Stimulated activated memory B cell treated with anti-CD40 and anti-IgM and Interleukin-4, amounts not matched to agents 10 μg/mL and 1 μg/mL and 100 μg/mL, for 72 hours (primary cell): ENCODE measurements around the gene HIBCH.
"Not testable (repeated sequence)": the region's sequence is repeated elsewhere in the genome, so short reads cannot be mapped to it uniquely, and the experiment has no call there.

ENCODE experiments used
- ATAC-seq: fragments of 150-1000 bp; cut with Tn5 transposase; 2 replicates; pipeline ENCODE4 v1.10.0; 2021
- H3K27ac Mint-ChIP-seq: one replicate; pipeline ENCODE4 v1.8.0; 2022; ENCODE audit warnings: mild to moderate bottlenecking, mixed read lengths
- H3K27me3 Mint-ChIP-seq: one replicate; pipeline ENCODE4 v1.8.0; 2022; ENCODE audit warnings: mixed read lengths
- H3K36me3 Mint-ChIP-seq: one replicate; pipeline ENCODE4 v1.8.0; 2022; ENCODE audit warnings: mixed read lengths
- H3K4me1 Mint-ChIP-seq: one replicate; pipeline ENCODE4 v1.8.0; 2022; ENCODE audit warnings: mixed read lengths
- H3K4me3 Mint-ChIP-seq: one replicate; pipeline ENCODE4 v1.8.0; 2022; ENCODE audit warnings: mild to moderate bottlenecking, moderate library complexity, mixed read lengths
- H3K9me3 Mint-ChIP-seq: one replicate; pipeline ENCODE4 v1.8.0; 2022; ENCODE audit warnings: mixed read lengths

Gene HIBCH

GRCh38 chr2:190255676-190256075, 64.0 kb downstream of the HIBCH start:
- H3K4me3 Mint-ChIP-seq = no peak overlapping the region
- H3K36me3 Mint-ChIP-seq = peaks cover 14% of the 10 kb centered on the region
- H3K27me3 Mint-ChIP-seq = no peaks in the 10 kb centered on the region
- peaks cover 5% of the 10 kb centered on the region for H3K9me3 Mint-ChIP-seq
- H3K27ac Mint-ChIP-seq = no peak overlapping the region
- H3K4me1 Mint-ChIP-seq = no peaks in the 10 kb centered on the region
- no peak for ATAC-seq

- Mint-ChIP-seq H3K27me3 (no peaks in the 10 kb centered on the region), H3K36me3 (peaks cover 18% of the 10 kb centered on the region), H3K27ac (no peak overlapping the region), H3K4me1 (no peaks in the 10 kb centered on the region), H3K4me3 (no peak overlapping the region), H3K9me3 (peaks cover 5% of the 10 kb centered on the region)
- ATAC-seq = no peak
Observed at GRCh38 chr2:190254063-190254850, 65.4 kb downstream of the HIBCH start.

GRCh38 chr2:190250421-190250820, 69.2 kb downstream of the HIBCH start:
- no peak for ATAC-seq
- Mint-ChIP-seq H3K4me3 (no peak overlapping the region), H3K36me3 (peaks cover 39% of the 10 kb centered on the region), H3K27ac (no peak overlapping the region), H3K27me3 (no peaks in the 10 kb centered on the region), H3K9me3 (no peaks in the 10 kb centered on the region), H3K4me1 (no peaks in the 10 kb centered on the region)

- Mint-ChIP-seq H3K36me3 (peaks cover 46% of the 10 kb centered on the region), H3K4me1 (no peaks in the 10 kb centered on the region), H3K27me3 (no peaks in the 10 kb centered on the region), H3K9me3 (peaks cover 6% of the 10 kb centered on the region), H3K27ac (no peak overlapping the region), H3K4me3 (no peak overlapping the region)
- no peak for ATAC-seq
Observed at GRCh38 chr2:190235551-190236075, 84.0 kb downstream of the HIBCH start.

GRCh38 chr2:190235101-190235500, 84.5 kb downstream of the HIBCH start:
- H3K27ac Mint-ChIP-seq = no peak overlapping the region
- no peaks in the 10 kb centered on the region for H3K4me1 Mint-ChIP-seq
- peaks cover 41% of the 10 kb centered on the region for H3K36me3 Mint-ChIP-seq
- no peaks in the 10 kb centered on the region for H3K27me3 Mint-ChIP-seq
- H3K4me3 Mint-ChIP-seq = no peak overlapping the region
- no peak for ATAC-seq
- H3K9me3 Mint-ChIP-seq = peaks cover 1% of the 10 kb centered on the region

GRCh38 chr2:190223989-190224388, 95.6 kb downstream of the HIBCH start:
- H3K4me1 Mint-ChIP-seq = peaks cover 23% of the 10 kb centered on the region
- H3K9me3 Mint-ChIP-seq, H3K27me3 Mint-ChIP-seq, H3K4me3 Mint-ChIP-seq, ATAC-seq, H3K27ac Mint-ChIP-seq: not testable (repeated sequence)
- H3K36me3 Mint-ChIP-seq = peaks cover 88% of the 10 kb centered on the region

GRCh38 chr2:190222745-190223144, 96.9 kb downstream of the HIBCH start:
- not testable (repeated sequence) for ATAC-seq, H3K27ac Mint-ChIP-seq, H3K27me3 Mint-ChIP-seq, H3K4me3 Mint-ChIP-seq, H3K9me3 Mint-ChIP-seq
- peaks cover 17% of the 10 kb centered on the region for H3K4me1 Mint-ChIP-seq
- peaks cover 82% of the 10 kb centered on the region for H3K36me3 Mint-ChIP-seq

GRCh38 chr2:190221429-190221828, 98.2 kb downstream of the HIBCH start:
- H3K9me3 Mint-ChIP-seq = peaks cover 4% of the 10 kb centered on the region
- no peak overlapping the region for H3K27ac Mint-ChIP-seq
- no peak for ATAC-seq
- H3K27me3 Mint-ChIP-seq = no peaks in the 10 kb centered on the region
- H3K4me1 Mint-ChIP-seq = peaks cover 8% of the 10 kb centered on the region
- no peak overlapping the region for H3K4me3 Mint-ChIP-seq
- peaks cover 72% of the 10 kb centered on the region for H3K36me3 Mint-ChIP-seq

GRCh38 chr2:190219186-190219585, 100.4 kb downstream of the HIBCH start:
- no peak for ATAC-seq
- H3K36me3 Mint-ChIP-seq = peaks cover 68% of the 10 kb centered on the region
- no peak overlapping the region for H3K27ac Mint-ChIP-seq
- peaks cover 4% of the 10 kb centered on the region for H3K9me3 Mint-ChIP-seq
- H3K4me3 Mint-ChIP-seq = no peak overlapping the region
- H3K4me1 Mint-ChIP-seq = peaks cover 9% of the 10 kb centered on the region
- H3K27me3 Mint-ChIP-seq = no peaks in the 10 kb centered on the region

- Mint-ChIP-seq H3K27me3 (no peaks in the 10 kb centered on the region), H3K9me3 (no peaks in the 10 kb centered on the region), H3K4me3 (no peak overlapping the region), H3K27ac (no peak overlapping the region), H3K36me3 (peaks cover 57% of the 10 kb centered on the region), H3K4me1 (peaks cover 9% of the 10 kb centered on the region)
- ATAC-seq = no peak
Observed at GRCh38 chr2:190217616-190218015, 102.0 kb downstream of the HIBCH start.

- Mint-ChIP-seq H3K27ac (no peak overlapping the region), H3K9me3 (no peaks in the 10 kb centered on the region), H3K4me3 (no peak overlapping the region), H3K4me1 (peaks cover 9% of the 10 kb centered on the region), H3K27me3 (no peaks in the 10 kb centered on the region), H3K36me3 (peaks cover 50% of the 10 kb centered on the region)
- no peak for ATAC-seq
Observed at GRCh38 chr2:190216829-190217228, 102.8 kb downstream of the HIBCH start.

GRCh38 chr2:190215620-190216019, 104.0 kb downstream of the HIBCH start:
- Mint-ChIP-seq H3K4me1 (peaks cover 9% of the 10 kb centered on the region), H3K27me3 (no peaks in the 10 kb centered on the region), H3K4me3 (no peak overlapping the region), H3K36me3 (peaks cover 42% of the 10 kb centered on the region), H3K27ac (peak overlapping the region; percentile 1), H3K9me3 (no peaks in the 10 kb centered on the region)
- no peak for ATAC-seq

- Mint-ChIP-seq H3K36me3 (peaks cover 35% of the 10 kb centered on the region), H3K4me1 (peaks cover 9% of the 10 kb centered on the region), H3K9me3 (no peaks in the 10 kb centered on the region), H3K4me3 (no peak overlapping the region), H3K27me3 (no peaks in the 10 kb centered on the region), H3K27ac (no peak overlapping the region)
- ATAC-seq = no peak
Observed at GRCh38 chr2:190214426-190215194, 105.0 kb downstream of the HIBCH start.

GRCh38 chr2:190213441-190214335, 105.9 kb downstream of the HIBCH start:
- H3K4me3 Mint-ChIP-seq = no peak overlapping the region

GRCh38 chr2:190210471-190210870, 109.2 kb downstream of the HIBCH start:
- H3K9me3 Mint-ChIP-seq = no peaks in the 10 kb centered on the region
- no peaks in the 10 kb centered on the region for H3K27me3 Mint-ChIP-seq
- no peak for ATAC-seq

More at GRCh38 chr2:190213441-190214335, 105.9 kb downstream of the HIBCH start:
- Mint-ChIP-seq H3K27ac (no peak overlapping the region), H3K36me3 (peaks cover 25% of the 10 kb centered on the region), H3K9me3 (no peaks in the 10 kb centered on the region), H3K4me1 (peaks cover 9% of the 10 kb centered on the region), H3K27me3 (no peaks in the 10 kb centered on the region)
- ATAC-seq = no peak

More at GRCh38 chr2:190210471-190210870, 109.2 kb downstream of the HIBCH start:
- Mint-ChIP-seq H3K4me3 (no peak overlapping the region), H3K27ac (no peak overlapping the region), H3K4me1 (peaks cover 7% of the 10 kb centered on the region), H3K36me3 (peaks cover 14% of the 10 kb centered on the region)
